HUES6 (cell line): Measurements from ENCODE around the gene ANKRD11.

Experiments
- H3K27ac ChIP-seq: 2 replicates; pipeline ENCODE4 v1.7.0; 2013; ENCODE audit warnings: low read depth, mild to moderate bottlenecking, low read length, inconsistent platforms
- H3K27me3 ChIP-seq: 2 replicates; pipeline ENCODE4 v1.6.1; 2013; ENCODE audit warnings: low read length; ENCODE audit not compliant: control insufficient read depth, insufficient read depth
- H3K36me3 ChIP-seq: 2 replicates; pipeline ENCODE4 v1.6.1; 2013; ENCODE audit warnings: low read length; ENCODE audit not compliant: control insufficient read depth, insufficient read depth
- H3K4me1 ChIP-seq: 2 replicates; pipeline ENCODE4 v1.6.1; 2013; ENCODE audit warnings: low read length; ENCODE audit not compliant: control insufficient read depth, insufficient read depth
- H3K4me3 ChIP-seq: 2 replicates; pipeline ENCODE4 v1.5.1; 2013; ENCODE audit warnings: low read depth, low read length
- H3K9ac ChIP-seq: one replicate; pipeline ENCODE4 v1.6.1; 2013; ENCODE audit warnings: mild to moderate bottlenecking, low read length
- H3K9me3 ChIP-seq: 2 replicates; pipeline ENCODE4 v1.6.1; 2013; ENCODE audit warnings: low read depth, low read length; ENCODE audit not compliant: control insufficient read depth, insufficient read depth

The ANKRD11 gene

DNA sequence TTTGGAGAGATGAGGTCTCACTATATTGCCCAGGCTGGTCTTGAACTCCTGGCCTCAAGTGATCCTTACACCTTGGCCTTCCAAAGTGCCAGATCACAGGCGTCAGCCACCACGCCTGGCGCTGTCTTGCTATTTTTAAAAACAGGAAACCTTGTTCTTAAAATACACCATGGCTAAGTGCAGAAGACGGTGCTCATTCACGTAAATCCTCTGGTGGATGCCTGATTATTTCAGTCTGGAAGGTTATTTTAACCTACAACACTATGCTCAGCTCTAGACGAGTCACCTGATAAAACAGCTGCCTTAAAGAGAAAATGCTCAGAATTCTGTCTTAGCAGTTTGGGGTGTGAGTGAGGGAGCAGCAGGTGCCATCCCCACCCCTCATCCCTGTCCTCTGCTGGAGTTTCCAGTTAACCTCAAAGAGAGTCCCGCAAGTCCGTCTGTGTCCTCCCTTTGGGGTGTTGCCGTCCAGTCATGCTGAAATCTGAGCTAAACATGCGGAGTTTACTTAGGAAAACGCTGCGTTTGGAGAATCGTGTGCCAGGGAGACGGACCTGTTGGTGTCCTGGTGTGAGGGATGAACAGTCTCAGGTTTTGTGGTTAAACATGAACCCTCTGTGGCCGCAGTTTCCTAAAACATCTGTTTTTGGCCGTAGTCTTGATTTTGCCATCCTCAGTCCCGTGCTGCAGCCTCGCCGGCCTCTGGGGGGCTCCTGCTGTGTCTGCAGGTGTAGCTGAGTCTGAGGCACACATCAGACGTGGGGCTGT lies 35.0 kb upstream of the ANKRD11 start:
- H3K27ac ChIP-seq = no peak overlapping the region
- no peak overlapping the region for H3K4me3 ChIP-seq
- H3K36me3 ChIP-seq = peaks cover 94% of the 10 kb centered on the region
- H3K4me1 ChIP-seq = peaks cover 6% of the 10 kb centered on the region; the same call in 1 of the 2 replicates
- H3K27me3 ChIP-seq = no peaks in the 10 kb centered on the region
- H3K9me3 ChIP-seq = no peaks in the 10 kb centered on the region
- no peak overlapping the region for H3K9ac ChIP-seq

DNA sequence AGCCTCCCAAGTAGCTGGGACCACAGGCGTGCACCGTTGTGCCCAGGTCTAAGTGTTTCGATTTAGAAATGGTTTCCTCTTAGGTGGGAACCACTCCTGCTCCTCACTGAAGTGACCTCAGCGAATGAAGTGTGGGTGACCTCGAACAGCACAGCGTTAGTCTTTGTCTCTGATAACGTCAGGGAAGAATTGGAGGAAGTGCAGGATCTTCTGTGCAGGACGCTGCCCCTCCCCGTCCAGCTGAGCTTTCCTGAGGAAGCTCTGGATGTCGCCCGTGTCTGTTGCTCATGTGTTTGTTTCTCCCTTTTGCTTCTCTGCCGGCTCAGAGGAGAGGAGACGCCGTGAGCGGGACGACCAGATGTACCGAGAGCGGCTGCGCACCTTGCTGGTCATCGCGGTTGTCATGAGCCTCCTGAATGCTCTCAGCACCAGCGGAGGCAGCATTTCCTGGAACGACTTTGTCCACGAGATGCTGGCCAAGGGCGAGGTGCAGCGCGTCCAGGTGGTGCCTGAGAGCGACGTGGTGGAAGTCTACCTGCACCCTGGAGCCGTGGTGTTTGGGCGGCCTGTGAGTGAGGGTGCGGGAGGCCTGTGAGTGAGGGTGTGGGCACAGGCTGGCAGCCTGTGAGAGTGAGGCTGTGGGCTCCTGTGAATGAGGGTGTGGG lies 33.5 kb upstream of the ANKRD11 start:
- H3K36me3 ChIP-seq = peaks cover 94% of the 10 kb centered on the region
- peaks cover 6% of the 10 kb centered on the region; the same call in 1 of the 2 replicates for H3K4me1 ChIP-seq
- no peaks in the 10 kb centered on the region for H3K9me3 ChIP-seq
- no peaks in the 10 kb centered on the region for H3K27me3 ChIP-seq
- H3K4me3 ChIP-seq = no peak overlapping the region
- no peak overlapping the region for H3K9ac ChIP-seq
- H3K27ac ChIP-seq = no peak overlapping the region

DNA sequence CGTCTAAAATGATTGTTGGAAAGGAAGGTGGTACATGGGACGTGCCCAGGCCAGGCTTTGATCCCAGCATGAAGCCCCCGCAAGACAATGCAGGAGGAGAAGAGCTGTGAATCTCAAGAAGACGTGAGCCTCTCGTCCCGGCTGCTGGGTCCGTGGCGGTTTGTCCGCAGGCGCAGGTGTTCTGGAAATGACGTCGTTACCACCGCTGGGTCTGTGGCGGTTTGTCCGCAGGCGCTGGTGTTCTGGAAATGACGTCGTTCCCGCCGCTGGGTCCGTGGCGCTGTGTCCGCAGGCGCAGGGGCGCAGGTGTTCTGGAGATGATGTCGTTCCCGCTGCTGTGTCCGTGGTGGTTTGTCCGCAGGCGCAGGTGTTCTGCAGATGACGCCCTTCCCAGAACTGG lies 31.9 kb upstream of the ANKRD11 start:
- Histone ChIP-seq H3K27me3 (no peaks in the 10 kb centered on the region), H3K4me1 (peaks cover 6% of the 10 kb centered on the region; the same call in 1 of the 2 replicates), H3K4me3 (no peak overlapping the region), H3K36me3 (peaks cover 96% of the 10 kb centered on the region), H3K9ac (no peak overlapping the region), H3K27ac (no peak overlapping the region), H3K9me3 (no peaks in the 10 kb centered on the region)

DNA sequence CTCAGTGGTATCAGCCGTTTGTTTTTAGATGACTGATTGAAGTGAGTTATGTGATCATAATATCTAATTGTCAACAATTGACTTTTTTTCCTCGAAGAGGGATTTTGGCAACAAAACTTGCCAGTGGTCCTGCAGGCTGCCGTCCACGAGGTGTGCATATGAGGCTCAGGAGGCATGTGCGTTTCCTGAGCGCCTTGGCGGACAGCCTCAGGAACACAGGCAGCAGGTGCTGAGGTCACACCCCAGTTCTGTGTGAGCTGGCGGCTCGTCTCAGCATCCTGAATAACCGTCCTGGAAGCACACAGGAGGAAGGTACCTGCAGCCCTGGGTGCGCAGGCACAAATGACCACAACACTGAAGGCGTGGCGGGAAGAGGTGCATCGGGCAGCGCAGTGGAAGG lies 29.5 kb upstream of the ANKRD11 start:
- Histone ChIP-seq H3K9ac (no peak overlapping the region), H3K36me3 (peaks cover 86% of the 10 kb centered on the region), H3K4me3 (no peak overlapping the region), H3K4me1 (peaks cover 6% of the 10 kb centered on the region; the same call in 1 of the 2 replicates), H3K27me3 (no peaks in the 10 kb centered on the region), H3K9me3 (no peaks in the 10 kb centered on the region), H3K27ac (no peak overlapping the region)

DNA sequence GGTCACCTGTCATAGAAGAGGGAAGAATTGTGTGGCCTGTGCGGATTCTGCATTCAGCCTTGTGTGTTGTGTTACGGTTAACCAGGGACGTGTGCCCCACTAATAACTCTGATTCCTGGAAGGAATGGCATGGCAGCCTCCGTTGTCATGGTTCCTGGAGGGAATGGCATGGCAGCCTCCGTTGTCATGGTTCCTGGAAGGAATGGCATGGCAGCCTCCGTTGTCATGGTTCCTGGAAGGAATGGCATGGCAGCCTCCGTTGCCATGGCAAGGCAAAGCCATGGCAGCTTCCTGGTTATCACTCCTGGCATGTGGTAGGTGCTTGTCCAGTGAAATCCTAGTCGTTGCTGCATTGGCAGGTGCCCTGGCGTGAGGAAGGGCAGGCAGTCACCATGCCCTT lies 26.8 kb upstream of the ANKRD11 start:
- Histone ChIP-seq H3K9me3 (no peaks in the 10 kb centered on the region), H3K4me3 (no peak overlapping the region), H3K36me3 (peaks cover 80% of the 10 kb centered on the region), H3K9ac (no peak overlapping the region), H3K27ac (no peak overlapping the region), H3K4me1 (0 out of 2 replicates have a peak, but pooled peaks cover under 1% of the 10 kb centered on the region), H3K27me3 (no peaks in the 10 kb centered on the region)

DNA sequence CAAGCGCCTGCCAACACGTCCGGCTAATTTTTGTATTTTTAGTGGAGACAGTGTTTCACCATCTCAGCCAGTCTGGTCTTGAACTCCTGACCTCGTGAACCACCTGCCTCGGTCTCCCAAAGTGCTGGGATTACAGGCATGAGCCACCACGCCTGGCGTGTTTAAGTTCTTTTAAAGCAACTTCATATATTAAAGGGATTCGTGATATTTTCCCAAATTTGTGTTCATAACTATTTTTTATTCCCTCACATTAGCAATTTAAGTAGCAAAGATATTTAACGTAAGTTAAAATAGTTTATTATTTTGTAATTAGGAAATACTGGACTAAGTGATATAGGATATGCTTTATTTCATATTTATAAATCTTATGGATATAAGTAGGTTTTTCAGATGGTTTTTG lies 22.1 kb upstream of the ANKRD11 start:
- Histone ChIP-seq H3K9me3 (no peaks in the 10 kb centered on the region), H3K27me3 (no peaks in the 10 kb centered on the region), H3K4me1 (peaks cover 4% of the 10 kb centered on the region; the same call in 1 of the 2 replicates), H3K9ac (no peak overlapping the region), H3K27ac (no peak overlapping the region), H3K36me3 (peaks cover 55% of the 10 kb centered on the region), H3K4me3 (no peak overlapping the region)

DNA sequence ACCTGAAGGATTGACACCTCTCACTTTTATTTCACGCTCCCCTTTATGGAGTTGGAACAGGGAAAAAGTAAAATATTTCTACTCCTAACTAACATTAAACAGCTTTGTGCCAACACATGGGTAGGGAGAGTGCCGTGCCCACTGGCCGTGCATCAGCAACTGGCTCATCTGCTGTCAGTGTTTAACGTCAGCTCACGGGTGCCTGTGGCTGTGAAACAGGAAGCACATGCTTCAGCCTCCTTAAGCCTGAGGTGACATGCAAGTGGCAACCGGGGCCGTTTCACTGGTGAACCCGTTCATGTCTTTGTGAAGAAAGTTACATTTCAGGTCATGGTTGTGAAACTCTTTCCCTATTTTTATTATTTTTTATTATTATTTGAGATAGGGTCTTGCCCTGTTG lies 21.0 kb upstream of the ANKRD11 start:
- Histone ChIP-seq H3K4me3 (no peak overlapping the region), H3K9me3 (no peaks in the 10 kb centered on the region), H3K27ac (no peak overlapping the region), H3K4me1 (peaks cover 11% of the 10 kb centered on the region), H3K27me3 (no peaks in the 10 kb centered on the region), H3K36me3 (peaks cover 46% of the 10 kb centered on the region), H3K9ac (no peak overlapping the region)

DNA sequence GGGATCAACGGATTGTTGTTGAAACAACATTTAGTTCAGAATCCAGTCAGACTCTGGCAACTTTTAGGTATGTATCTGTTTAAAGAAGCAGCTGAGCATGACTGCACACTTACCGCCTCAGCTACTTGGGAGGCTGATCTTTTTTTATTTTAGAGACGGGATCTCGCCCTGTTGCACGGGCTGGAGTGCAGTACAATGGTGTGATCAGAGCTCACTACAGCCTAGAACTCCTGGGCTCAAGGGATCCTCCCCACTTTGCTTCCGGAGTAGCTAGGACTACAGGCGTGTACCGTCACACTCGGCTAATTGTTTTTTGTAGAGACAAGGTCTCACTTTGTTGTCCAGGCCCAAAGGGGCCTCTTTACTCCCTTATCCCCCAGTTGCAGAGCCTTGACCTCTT lies 20.2 kb upstream of the ANKRD11 start:
- H3K9ac ChIP-seq = no peak overlapping the region
- no peaks in the 10 kb centered on the region for H3K27me3 ChIP-seq
- H3K4me1 ChIP-seq = peaks cover 11% of the 10 kb centered on the region
- H3K9me3 ChIP-seq = peaks cover under 1% of the 10 kb centered on the region; the same call in 1 of the 2 replicates
- peaks cover 40% of the 10 kb centered on the region for H3K36me3 ChIP-seq
- H3K27ac ChIP-seq = no peak overlapping the region
- H3K4me3 ChIP-seq = no peak overlapping the region

DNA sequence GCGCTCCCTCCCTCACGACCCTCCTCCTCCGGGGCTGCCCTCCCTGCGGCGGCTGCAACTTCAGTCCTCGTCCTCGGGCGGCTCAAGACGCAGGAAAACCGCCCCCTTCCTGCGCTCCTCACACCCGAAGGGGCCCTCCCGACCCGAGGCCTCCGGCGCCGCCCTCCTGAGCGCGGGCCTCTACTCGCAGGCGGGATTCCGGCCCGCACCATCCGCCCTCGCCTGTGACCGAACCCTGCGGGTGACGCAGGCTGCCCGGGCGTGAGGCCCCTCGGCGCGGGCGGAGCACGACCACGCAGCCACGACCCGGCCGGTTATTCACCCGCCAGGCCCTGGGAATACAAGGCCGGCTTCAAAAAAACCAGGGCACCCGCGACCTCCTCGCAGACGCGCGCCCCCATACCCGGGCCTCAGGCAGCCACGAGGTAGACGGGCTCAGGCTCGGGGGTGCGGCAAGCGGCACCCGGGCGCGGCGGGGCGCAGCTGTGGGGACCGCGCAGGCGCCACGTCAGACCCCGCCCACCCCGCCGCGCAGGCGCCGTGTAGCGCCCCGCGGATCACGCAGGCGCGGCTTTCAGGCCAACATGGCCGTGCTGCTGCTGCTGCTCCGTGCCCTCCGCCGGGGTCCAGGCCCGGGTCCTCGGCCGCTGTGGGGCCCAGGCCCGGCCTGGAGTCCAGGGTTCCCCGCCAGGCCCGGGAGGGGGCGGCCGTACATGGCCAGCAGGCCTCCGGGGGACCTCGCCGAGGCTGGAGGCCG lies 17.7 kb upstream of the ANKRD11 start, which contains the start of gene SPG7:
TSS of gene SPG7 (plus strand) at position 570 of the 757 bp plus-strand sequence. CDS start at position 585, 15 bp downstream.
- Histone ChIP-seq H3K36me3 (peaks cover 27% of the 10 kb centered on the region), H3K4me3 (peak within 1 kb of the TSS; percentile 97), H3K9me3 (peaks cover 2% of the 10 kb centered on the region; the same call in 1 of the 2 replicates), H3K4me1 (peaks cover 11% of the 10 kb centered on the region), H3K27me3 (no peaks in the 10 kb centered on the region), H3K9ac (peak within 1 kb of the TSS; percentile 96), H3K27ac (peak within 1 kb of the TSS; percentile 98)

DNA sequence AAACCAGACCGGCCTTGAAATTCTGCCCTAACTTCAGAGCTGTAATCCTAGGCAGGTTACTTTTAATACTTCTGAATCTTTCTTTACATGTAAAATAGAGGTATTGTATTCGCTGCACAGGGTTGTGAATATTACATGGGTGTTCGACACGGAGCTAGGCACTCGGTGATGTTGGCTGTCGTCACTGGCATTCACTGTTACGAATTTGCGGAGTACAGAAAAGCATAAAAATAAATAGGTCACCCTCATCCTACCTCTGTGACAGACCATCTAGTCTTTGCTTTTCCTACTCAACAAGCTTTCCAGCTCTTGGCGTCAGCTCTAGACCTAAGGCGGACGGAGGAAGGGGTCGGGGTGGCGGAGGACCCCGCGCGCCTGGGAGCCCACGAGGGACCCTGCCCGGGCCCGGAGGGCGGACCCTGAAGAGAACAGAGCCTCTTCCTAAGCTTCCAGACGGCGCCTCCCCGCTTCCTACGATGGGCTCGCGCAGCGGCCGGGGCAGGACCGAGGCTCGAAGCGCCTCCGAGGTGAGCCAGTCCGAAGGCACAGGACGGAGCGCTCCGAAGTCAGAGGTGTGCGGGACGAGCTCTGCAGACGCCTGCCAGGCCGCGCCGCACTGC lies 17.0 kb upstream of the ANKRD11 start:
- Histone ChIP-seq H3K9me3 (peaks cover 2% of the 10 kb centered on the region; the same call in 1 of the 2 replicates), H3K27me3 (no peaks in the 10 kb centered on the region), H3K4me3 (peak overlapping the region; percentile 97), H3K27ac (peak overlapping the region; percentile 98; the same call in 1 of the 2 replicates), H3K9ac (peak overlapping the region; percentile 96), H3K4me1 (peaks cover 11% of the 10 kb centered on the region), H3K36me3 (peaks cover 20% of the 10 kb centered on the region)
